GM21360 (cell line): ENCODE data around the gene OCIAD1.
A peak's percentile ranks its signal among the peaks of the same experiment; 100 is the strongest.
"Not testable (repeated sequence)": the region's sequence is repeated elsewhere in the genome, so short reads cannot be mapped to it uniquely, and the experiment has no call there.

Experiments
- ATAC-seq: cut with Tn5 transposase; IDR thresholded peaks from one replicate; pipeline ENCODE4 v1.9.1; 2021; ENCODE audit warnings: mild to moderate bottlenecking, moderate library complexity; ENCODE audit not compliant: unreplicated experiment

The OCIAD1 gene

DNA sequence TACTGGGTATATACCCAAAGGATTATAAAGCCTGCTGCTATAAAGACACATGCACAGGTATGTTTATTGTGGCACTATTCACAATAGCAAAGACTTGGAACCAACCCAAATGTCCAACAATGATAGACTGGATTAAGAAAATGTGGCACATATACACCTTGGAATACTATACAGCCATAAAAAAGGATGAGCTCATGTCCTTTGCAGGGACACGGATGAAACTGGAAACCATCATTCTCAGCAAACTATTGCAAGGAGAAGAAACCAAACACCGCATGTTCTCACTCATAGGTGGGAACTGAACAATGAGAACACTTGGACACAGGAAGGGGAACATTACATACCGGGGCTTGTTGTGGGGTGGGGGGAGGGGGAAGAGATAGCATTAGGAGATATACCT lies 58.9 kb downstream of the OCIAD1 start:
- not testable (repeated sequence) for ATAC-seq

DNA sequence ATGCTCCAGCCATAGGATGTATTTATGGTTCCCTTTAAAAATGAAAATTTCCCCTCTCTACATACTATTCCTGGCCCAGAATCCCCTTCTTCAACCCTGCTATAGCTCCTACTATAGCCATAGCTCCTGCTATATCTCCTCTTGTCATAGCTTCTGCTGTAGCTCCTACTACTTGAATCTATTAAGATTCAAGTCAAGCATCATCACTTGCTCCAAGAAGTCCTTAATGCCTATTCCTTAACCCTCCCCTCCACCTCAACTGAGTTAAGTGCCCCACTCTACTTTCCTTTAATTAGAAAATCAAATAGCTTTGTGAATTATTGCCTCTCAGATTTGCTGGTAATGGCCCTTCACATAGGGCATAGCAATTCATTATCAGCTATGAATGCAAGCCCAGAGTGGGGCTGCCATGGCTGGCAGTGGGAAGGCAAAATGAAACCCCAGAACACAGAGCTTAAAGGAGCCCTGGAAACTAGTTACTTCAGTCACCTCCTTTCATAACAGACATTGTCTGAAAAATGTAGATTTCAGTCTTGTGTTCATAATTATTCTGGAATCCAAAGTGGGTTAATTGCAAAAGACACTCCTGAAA lies 60.2 kb downstream of the OCIAD1 start:
- ATAC-seq: no peak

DNA sequence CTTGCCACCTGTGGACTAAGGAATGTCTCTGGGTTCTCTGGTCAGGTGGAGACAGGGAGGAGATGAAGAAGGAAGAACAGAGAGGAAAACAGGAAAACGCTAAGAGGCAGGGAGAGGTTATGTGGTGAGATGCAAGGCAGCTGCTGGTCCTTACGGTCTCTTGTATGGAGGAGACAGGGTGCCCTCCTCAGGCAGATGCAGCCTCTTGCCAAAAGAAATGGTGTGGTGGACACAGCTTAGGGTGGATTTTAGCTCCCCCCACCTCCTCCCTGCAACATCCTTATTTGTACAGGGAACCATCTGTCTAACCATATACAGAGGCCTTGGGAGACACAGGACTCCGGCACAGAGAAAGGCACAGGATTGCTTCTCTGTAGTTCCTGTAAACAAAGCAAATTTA lies 66.0 kb downstream of the OCIAD1 start:
- no peak for ATAC-seq

DNA sequence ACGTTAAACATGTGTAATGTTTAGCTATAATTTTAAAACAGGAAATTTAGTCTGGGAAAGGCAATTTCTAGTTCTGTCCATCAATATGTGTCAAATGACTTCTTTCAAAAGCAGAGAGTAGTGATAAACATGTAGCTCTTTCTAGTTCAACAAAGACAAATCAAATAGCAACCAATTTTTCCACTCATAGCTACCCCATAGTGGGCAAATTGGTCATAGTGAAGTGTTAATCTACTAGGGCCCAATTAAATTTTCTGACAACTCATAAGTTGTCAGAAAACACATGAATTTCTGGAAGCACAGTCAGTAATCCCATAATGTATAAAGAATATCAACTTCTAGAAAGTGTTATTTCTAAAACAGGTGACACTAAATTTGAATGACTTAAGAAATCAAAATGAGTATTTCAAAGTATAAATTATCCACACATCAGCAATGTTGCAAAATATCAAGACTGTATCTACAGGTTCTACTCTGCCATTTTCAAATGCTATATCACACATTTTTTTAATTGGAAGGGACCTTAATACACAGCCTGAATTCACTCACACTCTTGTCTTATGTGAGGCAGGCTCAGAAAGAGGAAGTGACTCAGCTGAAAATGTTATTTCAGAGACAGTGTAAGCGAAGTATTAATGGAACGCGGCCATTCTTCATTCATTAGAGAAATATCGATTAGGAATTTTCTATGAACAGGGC lies 68.0 kb downstream of the OCIAD1 start:
- ATAC-seq: peak; percentile 51

DNA sequence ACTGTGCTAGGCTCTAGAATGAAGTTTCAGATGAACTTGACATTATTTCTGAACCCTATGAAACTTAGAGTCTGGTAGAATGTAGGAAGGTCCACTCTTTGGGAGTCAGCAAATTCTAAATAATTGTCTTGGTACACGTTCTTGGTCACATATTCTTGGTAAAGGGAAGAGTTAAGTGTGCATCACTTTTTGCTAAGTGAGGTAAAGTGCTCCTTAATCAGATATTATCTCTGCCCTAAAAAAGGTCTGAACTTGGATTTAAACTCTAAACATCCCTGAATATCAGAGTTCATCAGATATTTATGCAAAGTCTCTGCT lies 68.5 kb downstream of the OCIAD1 start:
- ATAC-seq: peak; percentile 12

DNA sequence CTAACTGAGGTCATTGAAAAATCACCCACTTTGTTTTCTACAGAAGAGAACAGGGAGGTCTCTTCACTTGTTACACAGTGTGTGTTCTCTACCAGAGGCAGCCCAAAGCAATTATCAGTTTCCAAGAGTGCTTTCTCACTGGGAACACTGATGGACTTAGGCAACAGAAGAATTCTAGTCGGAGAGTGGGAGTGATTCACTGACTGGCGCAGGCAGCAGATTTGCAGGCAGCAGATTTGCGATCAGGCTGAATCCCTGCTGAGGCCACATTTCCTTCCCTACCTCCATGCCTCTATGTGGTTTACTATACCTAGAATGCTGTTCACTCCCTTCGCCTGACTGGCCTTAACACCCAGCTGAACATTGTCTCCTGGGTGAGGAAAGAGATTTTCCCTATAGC lies 69.1 kb downstream of the OCIAD1 start:
- ATAC-seq: no peak

DNA sequence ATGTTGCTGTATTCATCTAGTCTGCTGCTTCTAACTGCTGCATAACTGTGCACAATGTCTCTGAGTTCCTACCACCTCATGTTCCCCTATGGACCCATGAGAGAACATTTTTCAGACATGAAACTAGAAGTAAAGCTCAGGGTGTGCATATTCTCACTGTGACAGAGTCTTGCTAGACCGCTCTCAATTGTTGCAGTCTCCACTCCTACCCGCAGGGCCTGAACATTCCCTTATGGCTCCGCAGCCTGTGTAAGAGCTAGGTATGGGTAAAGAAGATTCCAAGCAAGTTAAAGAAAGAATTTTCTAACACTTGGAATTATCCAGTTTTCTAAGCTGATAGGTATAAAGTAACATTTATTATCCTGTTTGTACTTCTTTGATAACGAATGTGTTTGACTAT lies 70.3 kb downstream of the OCIAD1 start:
- no peak for ATAC-seq

DNA sequence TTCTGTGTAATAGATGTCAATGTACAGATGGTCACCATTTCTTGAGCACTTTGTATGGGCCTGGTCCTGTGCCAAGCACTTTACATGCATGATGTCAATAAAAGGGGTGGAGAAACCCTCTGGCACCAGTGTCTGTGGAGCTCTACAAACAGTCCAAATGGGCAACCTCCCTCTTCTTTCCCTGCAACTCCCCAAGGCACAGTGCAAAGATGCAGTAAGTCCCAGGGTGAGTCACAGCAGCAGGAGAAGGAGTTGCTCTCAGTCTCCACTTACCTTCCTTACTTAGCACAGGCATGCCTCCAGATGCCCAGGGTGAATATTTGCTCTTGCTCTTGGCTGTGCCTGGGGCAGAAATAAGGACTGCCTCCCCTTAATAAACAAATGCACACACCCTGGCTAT lies 71.4 kb downstream of the OCIAD1 start:
- no peak for ATAC-seq

DNA sequence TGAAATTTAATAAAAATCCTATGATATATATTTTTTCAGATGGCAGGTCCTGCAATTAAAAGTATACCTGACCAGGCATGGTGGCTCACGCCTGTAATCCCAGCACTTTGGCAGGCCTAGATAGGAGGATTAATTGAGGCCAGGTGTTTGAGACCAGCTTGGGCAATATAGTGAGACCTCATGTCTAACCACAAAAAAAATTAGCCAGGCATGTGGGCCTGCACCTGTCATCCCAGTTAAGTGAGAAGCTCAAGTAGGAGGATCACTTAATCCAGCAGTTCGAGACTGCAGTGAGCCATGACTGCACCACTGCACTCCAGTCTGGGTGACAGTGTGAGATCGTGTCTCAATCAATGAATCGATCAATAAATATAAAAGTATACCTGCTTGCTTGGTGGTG lies 73.2 kb downstream of the OCIAD1 start:
- ATAC-seq: no peak

DNA sequence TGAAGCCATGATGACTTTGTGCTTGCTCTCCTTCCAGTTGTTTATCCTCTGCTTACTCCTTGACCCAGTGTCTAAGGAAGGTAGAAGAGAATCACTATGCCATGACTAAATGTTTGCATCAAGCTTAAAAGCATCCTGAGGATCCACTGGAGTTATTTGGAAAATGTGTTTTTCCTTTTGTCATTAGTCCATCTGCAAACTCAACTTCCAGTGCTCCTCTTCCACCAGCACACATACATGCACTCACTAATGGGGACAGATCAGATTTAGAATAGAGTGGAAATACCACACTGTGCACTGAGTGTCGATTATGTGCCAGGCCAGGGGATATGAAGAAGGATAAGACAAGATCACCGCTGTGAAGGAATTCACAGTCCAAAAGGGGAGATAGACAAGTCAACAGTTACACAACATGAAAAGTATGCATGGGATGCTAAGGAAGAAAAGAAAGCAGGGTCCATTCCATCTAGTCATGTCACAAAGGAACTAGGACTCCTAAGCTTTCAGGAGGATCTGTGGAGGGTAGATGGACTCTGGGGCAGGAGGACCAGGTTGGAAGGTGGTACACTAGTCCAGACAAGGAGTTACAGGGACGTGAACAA lies 73.8 kb downstream of the OCIAD1 start:
- ATAC-seq: no peak

DNA sequence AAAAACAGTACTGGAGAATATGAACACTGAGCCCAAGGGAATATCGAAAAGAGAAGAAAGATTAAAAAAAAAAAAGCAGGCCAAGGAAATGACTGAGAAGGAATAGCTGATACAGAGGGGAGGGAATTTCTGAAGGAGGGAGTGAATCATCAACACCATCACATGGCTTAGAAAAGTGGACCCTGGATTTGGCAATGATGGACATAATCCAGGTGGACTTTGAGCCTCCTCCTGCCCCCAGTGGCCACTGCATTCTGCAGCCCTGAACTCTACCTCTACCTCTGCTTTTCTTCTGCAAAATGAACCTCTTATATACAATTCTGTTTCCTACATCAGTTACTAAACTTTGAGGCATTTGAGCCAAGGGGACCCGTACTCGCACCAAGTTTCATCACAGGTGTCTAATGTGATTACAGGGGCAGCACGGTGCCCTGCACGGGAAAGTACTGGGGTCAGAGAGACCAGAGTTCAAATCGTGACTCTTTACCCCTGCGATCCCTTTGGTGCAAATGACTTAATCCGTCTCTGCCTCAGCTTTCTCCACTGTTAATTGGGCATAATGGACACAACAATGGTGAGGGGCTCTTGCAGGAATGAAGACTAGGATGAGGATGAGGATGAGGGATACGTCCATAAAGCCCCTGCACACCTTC lies 74.6 kb downstream of the OCIAD1 start:
- ATAC-seq: no peak

DNA sequence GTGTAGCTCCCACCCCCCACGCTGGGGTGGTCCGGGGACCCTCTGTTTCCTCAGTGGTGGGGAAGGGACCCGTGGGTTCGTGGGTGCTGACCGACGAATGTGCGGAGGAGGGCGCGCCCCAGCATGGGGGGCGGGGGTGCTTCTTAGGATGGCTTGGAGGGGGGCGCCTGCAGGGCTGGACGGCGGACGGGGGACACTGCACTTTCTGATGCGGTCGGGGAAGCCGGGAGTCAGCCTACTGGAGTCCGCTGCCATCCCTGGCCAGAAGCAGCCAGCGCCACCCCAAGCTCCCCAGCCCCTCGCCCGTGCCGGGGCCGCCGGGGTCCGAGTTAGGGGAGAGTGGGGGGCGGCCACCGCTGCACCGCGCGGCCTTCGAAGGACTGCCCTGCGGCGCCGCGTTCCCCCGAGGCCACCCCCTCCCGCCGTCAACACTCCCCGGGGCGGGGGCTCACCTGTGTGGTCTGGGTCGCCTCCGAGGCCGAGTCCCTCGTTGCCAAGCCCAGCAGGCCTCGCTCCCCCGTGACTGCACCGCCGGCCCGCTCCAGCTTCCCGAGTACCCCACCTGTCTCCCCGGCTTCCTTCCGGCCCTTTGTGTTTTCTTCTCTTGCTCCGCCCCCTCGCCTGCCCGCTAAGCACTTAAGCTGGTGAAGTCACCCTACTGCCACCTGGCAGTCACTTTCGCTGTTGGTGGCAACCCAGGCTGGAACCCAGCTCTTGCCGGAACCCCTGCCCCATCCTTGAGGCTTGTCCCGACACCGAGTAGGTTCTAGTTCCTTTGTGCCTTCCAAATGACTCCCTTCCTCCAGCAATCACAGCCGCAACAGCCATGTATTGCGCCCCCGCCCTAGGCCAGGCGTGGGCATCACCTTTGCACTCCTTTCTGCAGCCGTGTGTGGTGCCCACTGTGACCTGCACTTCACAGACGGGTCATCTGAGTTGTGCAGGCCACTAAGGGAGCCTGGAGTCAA lies 75.6 kb downstream of the OCIAD1 start, which contains the start of gene OCIAD2:
OCIAD2 (minus strand) TSS at position 569 of the 968 bp plus-strand sequence. CDS start 2,225 bp downstream, outside the sequence.
- peak; percentile 96 for ATAC-seq

DNA sequence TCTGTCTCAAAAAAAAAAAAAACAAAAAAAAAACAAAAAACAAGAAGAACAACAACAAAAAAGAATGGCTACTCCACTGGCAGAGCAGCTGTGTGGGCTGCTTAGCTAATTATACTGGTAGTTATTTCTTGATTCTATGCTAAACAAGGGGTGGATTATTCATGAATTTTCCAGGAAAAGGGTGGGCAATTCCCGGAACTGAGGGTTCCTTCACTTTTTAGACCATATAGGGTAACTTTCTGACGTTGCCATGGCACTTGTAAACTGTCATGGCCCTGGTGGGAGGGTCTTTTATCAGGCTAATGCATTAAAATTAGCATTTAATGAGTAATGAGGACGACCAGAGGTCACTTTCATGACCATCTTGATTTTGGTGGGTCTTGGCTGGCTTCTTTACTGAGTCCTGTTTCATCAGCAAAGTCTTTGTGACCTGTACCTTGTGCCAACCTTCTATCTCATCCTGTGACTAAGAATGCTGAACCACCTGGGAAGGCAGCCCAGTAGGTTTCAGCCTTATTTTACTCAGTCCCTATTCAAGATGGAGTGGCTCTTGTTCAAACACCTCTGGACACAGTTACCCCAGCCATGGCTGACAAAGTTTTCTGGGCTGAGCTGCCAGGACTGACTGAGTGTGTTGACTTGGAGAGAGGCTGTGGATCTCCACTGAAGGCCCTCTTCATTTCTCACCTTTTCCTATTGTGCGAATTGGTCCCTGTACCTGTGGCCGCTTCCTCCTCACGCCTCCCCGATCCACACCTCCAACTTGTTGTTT lies 77.0 kb downstream of the OCIAD1 start:
- no peak for ATAC-seq

DNA sequence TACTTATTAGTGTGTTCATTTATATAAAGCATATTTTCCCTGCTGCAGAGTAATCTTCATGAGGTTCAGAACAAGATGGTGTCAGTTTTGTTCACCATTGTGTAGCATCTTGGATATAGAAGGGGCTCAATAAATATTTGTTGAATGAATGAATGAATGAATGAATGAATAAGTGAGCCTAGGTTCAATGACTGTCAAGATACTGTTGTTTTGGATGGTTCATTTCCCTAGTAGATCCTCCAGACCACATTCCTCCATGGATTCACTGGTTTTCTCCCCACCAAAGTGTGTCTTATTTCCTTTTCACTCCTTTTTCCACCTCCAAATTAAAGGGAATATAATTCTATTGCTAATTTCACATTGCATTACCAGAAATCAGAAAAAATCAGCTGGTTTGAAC lies 77.8 kb downstream of the OCIAD1 start:
- no peak for ATAC-seq

DNA sequence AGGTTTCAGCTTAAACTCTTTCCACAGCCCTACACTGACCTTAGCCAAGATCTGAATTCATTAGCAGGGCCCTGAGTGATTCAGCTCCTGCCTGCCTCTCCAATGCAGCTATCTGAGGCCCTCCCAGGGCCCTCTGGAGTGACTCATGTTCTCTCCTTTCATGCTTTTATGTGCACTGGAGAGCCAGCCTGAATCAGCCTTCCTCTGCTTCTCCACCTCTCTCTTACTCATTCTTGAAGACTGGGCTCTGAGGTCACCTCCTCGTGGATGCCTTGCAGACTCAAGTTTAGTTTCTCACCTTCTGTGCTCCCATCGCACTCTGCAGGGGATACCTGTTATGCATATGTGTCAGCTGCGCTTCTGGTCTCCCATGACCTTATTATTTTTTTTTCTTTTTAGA lies 78.8 kb downstream of the OCIAD1 start:
- no peak for ATAC-seq

DNA sequence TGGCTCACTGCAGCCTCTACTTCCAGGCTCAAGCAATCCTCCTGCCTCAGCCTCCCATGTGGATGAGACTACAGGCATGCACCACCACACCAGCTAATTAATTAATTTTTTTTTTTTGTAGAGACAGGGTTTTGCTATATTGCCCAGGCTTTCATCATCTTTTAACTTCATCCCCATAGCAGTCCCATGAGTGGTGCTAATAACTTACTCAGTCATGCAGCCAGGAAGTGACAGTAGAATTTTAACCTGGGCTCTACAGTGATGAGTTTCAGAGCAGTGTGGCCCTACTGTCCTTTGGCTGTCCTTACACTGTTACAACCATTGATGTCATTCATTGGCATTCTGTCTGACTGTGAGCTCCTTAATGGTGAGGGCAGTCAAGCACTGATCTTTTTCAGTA lies 79.6 kb downstream of the OCIAD1 start:
- ATAC-seq: no peak
